Uterus (tissue), 2 donors: ENCODE measurements around the gene WASF1.

Experiments used
- CTCF ChIP-seq, 4 experiments: fragments of 200-600 bp in 2 of 4; fragments of 450-650 bp in 2 of 4; sonication (generic) in 2 of 4; IDR thresholded peaks; one replicate each; pipeline ENCODE4 v1.5.1; 2016 to 2019; ENCODE audit warnings: antibody characterized with exemption in 4 of 4, mild to moderate bottlenecking in 2 of 4, moderate library complexity in 1 of 4
- POLR2A ChIP-seq, 2 donors: fragments of 450-650 bp; IDR thresholded peaks; one replicate each; pipeline ENCODE4 v1.6.1; 2016; ENCODE audit warnings: antibody characterized with exemption in 2 of 2, mild to moderate bottlenecking in 1 of 2, moderate library complexity in 1 of 2

- TF ChIP-seq CTCF (IDR thresholded peaks at IDR 0.05): no peak
- no peak for TF ChIP-seq POLR2A (IDR thresholded peaks at IDR 0.05)
Measured at GRCh38 chr6:110158479-110158878, 21.0 kb downstream of the WASF1 start.
